ENCODE data around the gene ZBTB20. TPM values are rescaled to one million over a fixed set of nuclear protein-coding genes. Genes with fewer than 3 reads are reported as not detected.

ZBTB20 gene
- total and polyA plus RNA-seq, 2 of the 4 experiments (the other 2 are of a cell fraction): 0.75 to 14.7 TPM

- no peaks in the 10 kb centered on the region for H3K9me1 ChIP-seq (ENCODE audit: insufficient read depth, low read length)
- no peak overlapping the region; a peak in 1 of 4 replicates for H4K8ac ChIP-seq (ENCODE audit: low read depth in 2 of 2, low read length in 2 of 2)
- H2AFZ ChIP-seq (replicated peaks; ENCODE audit: low read length, poor library complexity): no peak overlapping the region
- H2BK5ac ChIP-seq (ENCODE audit: low read depth, low read length, poor library complexity, severe bottlenecking): no peak overlapping the region
- no peak overlapping the region for H3K56ac ChIP-seq (ENCODE audit: extremely low read depth, insufficient read depth, low read length)
- no peaks in the 10 kb centered on the region for H3K4me1 ChIP-seq (ENCODE audit: control insufficient read depth, insufficient read depth, low read length)
- H2BK120ac ChIP-seq (ENCODE audit: low read depth, low read length): no peak overlapping the region
- no peak overlapping the region for H2BK15ac ChIP-seq (ENCODE audit: low read depth, low read length)
- no peak overlapping the region for H2AK5ac ChIP-seq (ENCODE audit: low read depth, low read length)
- ChIA-PET POLR2A (ENCODE audit: unreplicated experiment) (no interaction called here), CTCF (no interaction called here)
- H3K9me3 ChIP-seq (ENCODE audit: control insufficient read depth, insufficient read depth, low read length): no peaks in the 10 kb centered on the region
- H3K36me3 ChIP-seq (ENCODE audit: control insufficient read depth, insufficient read depth, low read length): no peaks in the 10 kb centered on the region
- no CpG with 5 or more reads among the region's 3 CpGs for WGBS, 2 experiments (ENCODE audit: extremely low coverage in 2 of 2, insufficient read length in 1 of 2)
- TF ChIP-seq USF2 (IDR thresholded peaks at IDR 0.05; ENCODE audit: low read depth, low read length): no peak
- TF ChIP-seq BHLHE40 (IDR thresholded peaks at IDR 0.05; ENCODE audit: low read depth, low read length): no peak
- TF ChIP-seq MAZ (IDR thresholded peaks at IDR 0.05; ENCODE audit: borderline replicate concordance, low read depth, low read length): no peak
- no peak for TF ChIP-seq MAFK (IDR thresholded peaks at IDR 0.05; ENCODE audit: low read depth, low read length)
- no peak for TF ChIP-seq RFX5 (IDR thresholded peaks at IDR 0.05; ENCODE audit: low read depth, low read length)
- no peak for TF ChIP-seq RCOR1 (IDR thresholded peaks at IDR 0.05; ENCODE audit: insufficient replicate concordance, low read length)
- TF ChIP-seq CTCF (conservative IDR thresholded peaks at IDR 0.05; ENCODE audit: low read depth, low read length): no peak
- no peak for TF ChIP-seq MXI1 (IDR thresholded peaks at IDR 0.05; ENCODE audit: borderline replicate concordance, low read depth, low read length)
- TF ChIP-seq RAD21 (IDR thresholded peaks at IDR 0.05; ENCODE audit: low read length): no peak
- no TSS peak for BruUV-seq (replicated peaks)
- H4K91ac ChIP-seq (ENCODE audit: insufficient read depth, low read depth, low read length): no peak overlapping the region
- H3K27ac ChIP-seq (ENCODE audit: insufficient read depth, low read length): no peak overlapping the region
- no peak overlapping the region for H4K5ac ChIP-seq (ENCODE audit: low read depth, low read length)
- no peaks in the 10 kb centered on the region for H3K27me3 ChIP-seq (ENCODE audit: control insufficient read depth, insufficient read depth, low read length)
- no peak overlapping the region for H3K4me2 ChIP-seq (ENCODE audit: low read depth, low read length)
- no peaks in the 10 kb centered on the region for H4K20me1 ChIP-seq (ENCODE audit: insufficient read depth, low read length)
- H3K4ac ChIP-seq (ENCODE audit: low read depth, low read length): no peak overlapping the region
- no peaks in the 10 kb centered on the region for H3K79me1 ChIP-seq (ENCODE audit: low read depth in 1 of 2, low read length in 2 of 2)
- H3K9ac ChIP-seq (ENCODE audit: low read depth, low read length): no peak overlapping the region
- intact Hi-C loops (cut with micrococcal nuclease) (no loop called here), dilution Hi-C loops (cut with HindIII; ENCODE audit: low sequenced_read_pairs, unreplicated experiment) (no loop called here), in situ Hi-C loops (cut with MboI; ENCODE audit: low sequenced_read_pairs) (no loop called here)
- no peak overlapping the region for H3K23ac ChIP-seq (ENCODE audit: low read depth, low read length)
- no peak for DNase-seq
- no peak overlapping the region for H2BK20ac ChIP-seq (ENCODE audit: low read depth, low read length)
- no peak overlapping the region for H3K18ac ChIP-seq (ENCODE audit: low read depth, low read length)
- no peak overlapping the region for H3K4me3 ChIP-seq (ENCODE audit: insufficient read depth, low read depth, low read length)
- ATAC-seq (ENCODE audit: low read depth): no peak
- no peak overlapping the region for H3K14ac ChIP-seq (replicated peaks; ENCODE audit: low read depth, low read length)
- H2AK9ac ChIP-seq (replicated peaks; ENCODE audit: low read depth, low read length, poor library complexity): no peak overlapping the region
These were observed 19.9 kb downstream of the ZBTB20 start for GRCh38 chr3:115127208-115127607.

Data from IMR-90 (cell line).